MG63 (cell line): ENCODE measurements around the gene MDM1. TPM values are rescaled to one million over a fixed set of nuclear protein-coding genes. Genes with fewer than 3 reads are reported as not detected.

Experiments
- total RNA-seq: library from RNA; depleted of rRNA; stranded (reverse); fragments of >200 nt; shearing (Covaris generic); gene quantifications from 2 replicates; pipeline ENCODE4 v1.2.3, GENCODE V29; 2014; ENCODE audit warnings: low replicate concordance; rRNA removed

Gene MDM1
- total RNA-seq, 1 experiment from 2014 or later, result 8.0 TPM

Other genes starting within 250 kb of the MDM1 start
- gene IFNG, start 172.6 kb downstream of the MDM1 start, total RNA-seq, result not detected in 2 replicates
- gene IL26, start 106.6 kb downstream of the MDM1 start, total RNA-seq, result 0.64 and 1.6 TPM in 2 replicates
- not detected in 2 replicates for gene IL22, start 78.8 kb downstream of the MDM1 start, total RNA-seq